SK-N-SH (cell line): ENCODE data around the gene RAF1. TPM values are rescaled to one million over a fixed set of nuclear protein-coding genes. Genes with fewer than 3 reads are reported as not detected.
A peak's percentile ranks its signal among the peaks of the same experiment; 100 is the strongest.

ENCODE experiments used
- CTCF ChIA-PET: fragments of 300-600, 350-600 bp; formaldehyde crosslinking; extraction: SDS; loops from one replicate; lab custom pipeline; 2021; lab: Yijun Ruan, JAX
- POLR2A ChIA-PET: fragments of 350-600 bp; sonication (Branson Sonifier 250); formaldehyde crosslinking; extraction: SDS; loops from one replicate; lab custom pipeline; 2020; ENCODE audit warnings: antibody characterized with exemption, inconsistent platforms; lab: Yijun Ruan, JAX
- DNase-seq: peaks from one replicate; pipeline ENCODE4 v3.0.0; 2012
- H2AFZ ChIP-seq: fragments of 200-600 bp; sonication (generic); 2 replicates; pipeline ENCODE4 v1.8.1; 2016; ENCODE audit warnings: antibody characterized with exemption, mild to moderate bottlenecking, low read depth
- H3F3A ChIP-seq: fragments of 200-600 bp; sonication (generic); replicated peaks from 2 replicates; pipeline ENCODE3; 2016; ENCODE audit warnings: antibody characterized with exemption, mild to moderate bottlenecking; ENCODE audit not compliant: insufficient read depth
- H3K27ac ChIP-seq, 2 experiments: fragments of 200-500 bp in 1 of 2; fragments of 200-600 bp in 1 of 2; sonication (Bioruptor generic) in 1 of 2; sonication (generic), shearing (Covaris generic) in 1 of 2; 2 replicates each; pipeline versions ENCODE4 v1.5.1 to v1.6.1; 2014 to 2016; ENCODE audit warnings: low read depth in 2 of 2, inconsistent platforms in 1 of 2, low read length in 1 of 2, mild to moderate bottlenecking in 1 of 2, mixed read lengths in 1 of 2
- H3K27me3 ChIP-seq: fragments of 200-600 bp; sonication (generic), shearing (Covaris generic); 2 replicates; pipeline ENCODE4 v1.6.1; 2016; ENCODE audit warnings: mixed run types; ENCODE audit not compliant: insufficient read depth
- H3K36me3 ChIP-seq, 2 experiments: fragments of 200-500 bp in 1 of 2; fragments of 200-600 bp in 1 of 2; sonication (Bioruptor generic) in 1 of 2; sonication (generic) in 1 of 2; replicated peaks in 1 of 2; 2 replicates each; pipeline versions ENCODE3 to v1.5.1; 2014 to 2016; ENCODE audit warnings: low read length in 1 of 2, mild to moderate bottlenecking in 1 of 2; ENCODE audit not compliant: insufficient read depth in 2 of 2, control insufficient read depth in 1 of 2
- H3K4me1 ChIP-seq, 2 experiments: fragments of 200-500 bp in 1 of 2; fragments of 200-600 bp in 1 of 2; sonication (Bioruptor generic) in 1 of 2; sonication (generic), shearing (Covaris generic) in 1 of 2; 2 replicates each; pipeline versions ENCODE4 v1.5.1 to v1.6.1; 2014 to 2016; ENCODE audit warnings: low read depth in 1 of 2, low read length in 1 of 2, mixed run types in 1 of 2; ENCODE audit not compliant: insufficient read depth in 2 of 2, control insufficient read depth in 1 of 2
- H3K4me2 ChIP-seq: fragments of 200-600 bp; sonication (generic), shearing (Covaris generic); 2 replicates; pipeline ENCODE4 v1.6.1; 2017; ENCODE audit warnings: mixed run types
- H3K4me3 ChIP-seq, 2 experiments: fragments of 200-500 bp in 1 of 2; fragments of 200-600 bp in 1 of 2; sonication (Bioruptor generic) in 1 of 2; sonication (generic), shearing (Covaris generic) in 1 of 2; 2 replicates each; pipeline versions ENCODE4 v1.5.1 to v1.8.1; 2014 to 2016; ENCODE audit warnings: low read depth in 2 of 2, inconsistent platforms in 1 of 2, low read length in 1 of 2, mild to moderate bottlenecking in 1 of 2, mixed read lengths in 1 of 2, moderate library complexity in 1 of 2
- H3K79me2 ChIP-seq: fragments of 200-600 bp; sonication (generic); 2 replicates; pipeline ENCODE4 v1.8.1; 2017; ENCODE audit warnings: mild to moderate bottlenecking; ENCODE audit not compliant: insufficient read depth
- H3K9ac ChIP-seq: fragments of 200-600 bp; sonication (generic); 2 replicates; pipeline ENCODE4 v1.6.1; 2017; ENCODE audit warnings: mixed run types
- H3K9me2 ChIP-seq: fragments of 200-600 bp; sonication (generic); 2 replicates; pipeline ENCODE4 v1.6.1; 2017; ENCODE audit warnings: mixed run types
- H3K9me3 ChIP-seq: fragments of 200-600 bp; sonication (generic); 2 replicates; pipeline ENCODE4 v1.6.1; 2017; ENCODE audit warnings: mixed run types, mild to moderate bottlenecking, moderate library complexity
- H4K20me1 ChIP-seq: fragments of 200-600 bp; sonication (generic); 2 replicates; pipeline ENCODE4 v1.6.1; 2017; ENCODE audit warnings: mild to moderate bottlenecking, mixed run types; ENCODE audit not compliant: insufficient read depth
- CHD2 ChIP-seq: fragments of 150-350 bp; IDR thresholded peaks from 2 replicates; pipeline ENCODE4 v1.6.1; 2018; ENCODE audit warnings: low read length; ENCODE audit not compliant: partially characterized antibody
- CTCF ChIP-seq: fragments of 200-600 bp; sonication (generic); IDR thresholded peaks from 2 replicates; pipeline ENCODE4 v1.6.1; 2017; ENCODE audit warnings: antibody characterized with exemption, mild to moderate bottlenecking, moderate library complexity
- ELF1 ChIP-seq: IDR thresholded peaks from 2 replicates; pipeline ENCODE4 v1.4.0; 2012
- EP300 ChIP-seq, 2 experiments: IDR thresholded peaks; 2 replicates each; pipeline versions ENCODE4 v1.4.0 to v1.6.1; 2012; ENCODE audit warnings: borderline replicate concordance in 1 of 2, low read depth in 1 of 2, low read length in 1 of 2
- FOXM1 ChIP-seq: IDR thresholded peaks from 2 replicates; pipeline ENCODE4 v1.4.0; 2012; ENCODE audit warnings: low read depth, mild to moderate bottlenecking
- IRF3 ChIP-seq: fragments of 150-350 bp; IDR thresholded peaks from 2 replicates; pipeline ENCODE4 v1.6.1; 2016; ENCODE audit warnings: mild to moderate bottlenecking, low read depth, low read length
- JUND ChIP-seq: IDR thresholded peaks from 2 replicates; pipeline ENCODE4 v1.4.0; 2012
- MAX ChIP-seq: IDR thresholded peaks from 2 replicates; pipeline ENCODE4 v1.4.0; 2012; ENCODE audit warnings: low read depth
- MEF2A ChIP-seq: IDR thresholded peaks from 2 replicates; pipeline ENCODE4 v1.4.0; 2012; ENCODE audit warnings: low read depth, borderline replicate concordance
- PBX3 ChIP-seq: IDR thresholded peaks from 2 replicates; pipeline ENCODE4; 2012
- POLR2AphosphoS5 ChIP-seq: IDR thresholded peaks from 2 replicates; pipeline ENCODE4 v1.6.1; 2012; ENCODE audit warnings: low read depth, low read length
- REST ChIP-seq: IDR thresholded peaks from 2 replicates; pipeline ENCODE4 v1.6.1; 2012; ENCODE audit warnings: mild to moderate bottlenecking, low read depth, low read length, moderate library complexity
- RFX5 ChIP-seq: IDR thresholded peaks from 2 replicates; pipeline ENCODE4 v1.6.1; 2012; ENCODE audit warnings: mild to moderate bottlenecking, improper control_type of control experiment, low read length
- RXRA ChIP-seq: IDR thresholded peaks from 2 replicates; pipeline ENCODE4 v1.4.0; 2012; ENCODE audit warnings: low read depth, mild to moderate bottlenecking, borderline replicate concordance
- SIN3A ChIP-seq: IDR thresholded peaks from 2 replicates; pipeline ENCODE4 v1.6.1; 2012; ENCODE audit warnings: low read depth, mild to moderate bottlenecking, low read length, moderate library complexity, borderline replicate concordance
- SMC3 ChIP-seq: IDR thresholded peaks from 2 replicates; pipeline ENCODE4 v1.6.1; 2012; ENCODE audit warnings: low read depth, low read length, improper control_type of control experiment
- TCF12 ChIP-seq: IDR thresholded peaks from 2 replicates; pipeline ENCODE4 v1.4.0; 2012
- TEAD4 ChIP-seq: IDR thresholded peaks from 2 replicates; pipeline ENCODE4 v1.4.0; 2012; ENCODE audit warnings: mild to moderate bottlenecking, borderline replicate concordance; ENCODE audit not compliant: insufficient read depth
- USF2 ChIP-seq: fragments of 150-350 bp; IDR thresholded peaks from 2 replicates; pipeline ENCODE4 v1.6.1; 2017; ENCODE audit warnings: antibody characterized with exemption, low read length, low read depth, borderline replicate concordance
- YY1 ChIP-seq: IDR thresholded peaks from 2 replicates; pipeline ENCODE4 v1.4.0; 2012; ENCODE audit warnings: low read depth, mild to moderate bottlenecking
- WGBS: methylation state at CpG from one replicate; pipeline ENCODE4 v1.1.6; 2017; ENCODE audit warnings: low lambda C conversion rate; 5-methylcytosine and 5-hydroxymethylcytosine counted together
- polyA plus RNA-seq, 3 experiments: library from polyadenylated mRNA; depleted of rRNA; stranded (reverse); fragments of >200 nt; gene quantifications; 2 replicates each; pipeline ENCODE4 v1.2.3, GENCODE V29; 2012

The RAF1 gene
- polyA plus RNA-seq, 1 of the 3 experiments (the other 2 are of a cell fraction): 58.7 TPM

- TF ChIP-seq SMC3: no peak
- no peak for TF ChIP-seq MAX
- TF ChIP-seq JUND: no peak
- no peak for TF ChIP-seq MEF2A
- TF ChIP-seq SIN3A: no peak
- TF ChIP-seq CHD2: no peak
- no peak for TF ChIP-seq RFX5
- no peak for TF ChIP-seq USF2
- TF ChIP-seq POLR2AphosphoS5: no peak
Measured at GRCh38 chr3:12557473-12558100, 106.3 kb downstream of the RAF1 start (continued).

GRCh38 chr3:12556690-12557472 lies 107.0 kb downstream of the RAF1 start, which contains the start of gene MKRN2:
Gene MKRN2, plus strand, starts transcription at chr3:12557087. Its CDS starts 64 bp downstream, at chr3:12557151.
- POLR2A ChIA-PET: interaction anchor here (1.2 kb wide), 1 partner anchor 28 kb away, joined by 4 read pairs; no protein-coding TSS in a partner anchor
- Histone ChIP-seq H3F3A (no peaks in the 10 kb centered on the region), H3K4me1 (peaks cover 8 to 16% of the 10 kb centered on the region in 2 experiments; a peak in 3 of 4 replicates), H3K9me2 (no peaks in the 10 kb centered on the region), H3K9ac (peak within 1 kb of the TSS; percentile 87), H3K4me3 (peak within 1 kb of the TSS; percentile 92 to 94), H3K27me3 (no peaks in the 10 kb centered on the region), H3K4me2 (peak within 1 kb of the TSS; percentile 74), H2AFZ (peak within 1 kb of the TSS; percentile 98), H4K20me1 (peaks cover 41% of the 10 kb centered on the region), H3K79me2 (peaks cover 50% of the 10 kb centered on the region), H3K36me3 (no peaks in the 10 kb centered on the region), H3K27ac (peak within 1 kb of the TSS; percentile 93 to 96), H3K9me3 (no peaks in the 10 kb centered on the region)
- 1% methylated on average over 11 of the region's 77 CpGs for WGBS
- CTCF ChIA-PET: interaction anchor here (1.3 to 1.6 kb wide), 3 partner anchors 11 to 280 kb away, joined by 3 read pairs; partner anchors contain the start of gene RAF1
- DNase-seq: peak; percentile 95
- TF ChIP-seq TCF12: peak; percentile 6; the same call in 1 of the 2 replicates
- TF ChIP-seq MEF2A: no peak; the same call in 1 of the 2 replicates
- 0 out of 2 replicates have a peak, but pooled peaks have one; percentile 26 for TF ChIP-seq YY1
- no peak for TF ChIP-seq PBX3
- no peak for TF ChIP-seq CTCF
- no peak for TF ChIP-seq IRF3
- TF ChIP-seq CHD2: peak; percentile 90
- TF ChIP-seq SIN3A: peak; percentile 80; the same call in 1 of the 2 replicates
- TF ChIP-seq ELF1: no peak; the same call in 1 of the 2 replicates
- no peak for TF ChIP-seq RXRA
- TF ChIP-seq RFX5: no peak
- TF ChIP-seq REST: peak; percentile 68
- TF ChIP-seq EP300 (IDR thresholded peaks at IDR 0.05; ENCODE audit: borderline replicate concordance in 1 of 2, low read depth in 1 of 2, low read length in 1 of 2): peak in 1 of 2 experiments; percentile 19; a peak in 1 of 4 replicates
- no peak for TF ChIP-seq TEAD4
- no peak for TF ChIP-seq FOXM1
